HG03342 (cell line): ENCODE results near the gene AGR3.

Source experiments
- ATAC-seq: cut with Tn5 transposase; IDR thresholded peaks from one replicate; pipeline ENCODE4 v1.9.1; 2021; ENCODE audit warnings: mild to moderate bottlenecking, moderate library complexity; ENCODE audit not compliant: unreplicated experiment

AGR3 gene

GRCh38 chr7:16881844-16882243 is at the start of gene AGR3:
AGR3 (minus strand) TSS chr7:16881983; CDS start chr7:16878618, 3,365 bp downstream.
- ATAC-seq = no peak

- no peak for ATAC-seq
Measured at GRCh38 chr7:16930946-16931345, 49.2 kb upstream of the AGR3 start.

GRCh38 chr7:16929146-16929762 is 47.5 kb upstream of the AGR3 start:
- peak; percentile 90 for ATAC-seq

DNA sequence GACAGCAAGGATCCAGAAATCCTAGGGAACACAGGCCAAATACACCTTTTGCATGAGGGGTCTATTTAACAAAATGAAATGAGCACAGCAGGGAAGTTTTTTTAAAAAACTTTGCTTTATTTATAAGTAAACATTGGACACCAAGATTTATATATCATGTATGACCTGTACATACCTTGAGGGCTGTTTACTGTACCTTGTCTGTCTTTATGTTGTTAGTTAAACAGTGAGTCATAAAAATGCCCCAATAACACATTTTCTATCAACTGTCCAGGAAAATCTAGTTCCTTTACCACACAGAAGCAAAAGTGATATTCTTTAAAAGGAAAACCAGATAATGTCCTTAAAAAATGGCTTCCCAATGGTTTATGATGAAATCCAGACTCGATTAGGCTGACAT is 45.1 kb upstream of the AGR3 start:
- no peak for ATAC-seq

- ATAC-seq = peak; percentile 48
Measured at GRCh38 chr7:16926283-16926682, 44.5 kb upstream of the AGR3 start.

DNA sequence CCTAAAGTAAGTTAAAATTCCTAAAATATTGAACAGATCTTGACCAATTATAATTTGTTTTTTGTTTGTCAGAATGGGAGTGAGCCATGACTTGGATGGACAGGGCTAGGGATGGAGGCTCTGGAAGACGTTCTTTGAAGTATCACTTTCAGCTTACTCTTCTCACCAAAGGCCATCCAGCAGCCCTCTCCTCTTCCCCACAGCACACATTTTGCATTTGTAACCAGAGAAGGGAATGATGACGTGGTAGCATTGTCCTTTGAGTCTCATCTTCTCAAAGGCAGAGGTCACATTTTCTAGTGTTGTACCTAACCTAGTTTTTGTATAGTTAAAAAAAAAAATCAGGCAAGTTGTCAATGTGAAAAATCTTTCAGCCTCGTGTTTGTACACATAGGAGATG is 43.8 kb upstream of the AGR3 start:
- no peak for ATAC-seq

DNA sequence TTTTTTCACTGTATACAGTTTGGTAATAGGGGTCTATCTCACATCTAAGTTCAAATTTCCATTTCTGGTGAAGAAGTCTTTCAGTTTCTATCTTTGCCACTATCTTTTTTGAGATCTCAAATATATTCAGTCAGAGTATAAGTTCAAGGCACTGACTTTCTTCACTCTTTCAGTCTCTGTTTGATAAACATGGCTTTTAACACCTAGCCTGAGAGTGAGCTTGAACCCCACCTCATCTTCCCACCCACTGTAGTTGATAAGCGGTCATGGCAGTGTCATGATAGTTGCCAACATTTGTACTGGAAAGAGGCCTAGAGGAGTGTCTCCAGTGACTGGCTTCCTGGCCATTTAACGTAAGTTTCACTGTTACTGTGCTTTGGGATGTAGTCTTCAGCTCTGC is 41.2 kb upstream of the AGR3 start:
- ATAC-seq = no peak

DNA sequence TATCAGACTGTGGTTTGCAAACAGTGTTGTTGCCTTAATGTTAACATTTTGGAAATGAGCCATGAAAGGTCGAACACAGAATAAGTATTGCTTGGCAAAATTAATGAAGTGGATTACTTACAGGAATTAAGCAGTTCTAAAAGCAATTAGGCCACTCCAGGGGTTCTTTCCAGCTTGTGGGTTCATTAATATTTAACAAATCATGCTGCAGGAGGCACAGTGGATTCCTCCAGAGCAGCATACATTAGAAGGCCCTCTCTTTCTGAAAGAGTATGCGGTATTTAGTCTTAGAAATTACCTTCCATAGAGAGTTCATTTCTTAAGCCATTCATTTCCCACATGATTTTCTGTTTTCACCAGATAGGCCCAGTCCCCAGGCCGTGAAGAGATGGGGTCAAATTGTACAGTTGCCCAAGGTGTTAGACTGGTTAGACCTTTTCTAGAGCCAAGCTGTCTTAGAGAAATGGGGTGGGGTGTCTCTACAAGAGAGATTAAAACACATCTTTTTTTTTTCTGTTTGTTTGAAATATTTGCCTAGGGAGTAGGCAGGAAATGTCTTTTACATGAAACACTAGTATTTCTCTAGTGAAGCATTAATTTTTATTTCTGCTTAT is 40.0 kb upstream of the AGR3 start:
- no peak for ATAC-seq

DNA sequence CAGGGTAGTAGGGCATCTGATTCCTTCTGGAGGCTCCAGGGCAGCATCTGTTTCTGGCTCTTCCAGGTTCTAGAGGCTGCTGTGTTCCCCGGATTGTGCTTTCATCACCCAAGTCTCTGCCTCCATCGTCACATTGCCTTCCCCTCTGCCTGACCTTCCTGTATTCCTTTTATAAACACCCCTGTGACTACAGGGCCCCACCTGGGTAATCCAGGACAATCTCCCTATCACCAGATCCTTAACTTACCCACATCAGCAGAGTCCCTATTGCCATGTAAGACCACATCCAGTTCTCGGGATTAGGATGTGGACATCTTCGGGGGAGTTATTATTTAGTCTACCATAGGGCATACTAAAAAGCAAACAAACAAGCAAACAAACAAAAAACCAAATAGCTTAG is 39.4 kb upstream of the AGR3 start:
- no peak for ATAC-seq

DNA sequence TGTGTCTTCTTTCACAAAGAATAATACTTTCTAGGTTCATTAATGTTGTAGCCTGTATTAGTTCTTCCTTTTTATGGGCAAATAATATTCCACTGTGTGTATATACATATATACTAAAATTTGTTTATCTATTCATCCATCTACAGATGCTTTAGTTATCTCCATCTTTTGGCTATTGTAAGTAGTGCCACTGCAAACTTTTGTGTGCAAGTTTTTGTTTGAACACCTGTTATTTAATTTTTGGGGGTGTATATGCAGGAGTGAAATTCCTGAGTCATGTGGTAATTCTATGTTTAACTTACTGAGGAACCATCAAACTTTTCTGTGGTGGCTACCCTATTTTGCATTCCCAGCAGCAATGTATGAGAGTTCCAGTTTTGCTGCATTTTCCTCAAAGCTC is 37.7 kb upstream of the AGR3 start:
- no peak for ATAC-seq

DNA sequence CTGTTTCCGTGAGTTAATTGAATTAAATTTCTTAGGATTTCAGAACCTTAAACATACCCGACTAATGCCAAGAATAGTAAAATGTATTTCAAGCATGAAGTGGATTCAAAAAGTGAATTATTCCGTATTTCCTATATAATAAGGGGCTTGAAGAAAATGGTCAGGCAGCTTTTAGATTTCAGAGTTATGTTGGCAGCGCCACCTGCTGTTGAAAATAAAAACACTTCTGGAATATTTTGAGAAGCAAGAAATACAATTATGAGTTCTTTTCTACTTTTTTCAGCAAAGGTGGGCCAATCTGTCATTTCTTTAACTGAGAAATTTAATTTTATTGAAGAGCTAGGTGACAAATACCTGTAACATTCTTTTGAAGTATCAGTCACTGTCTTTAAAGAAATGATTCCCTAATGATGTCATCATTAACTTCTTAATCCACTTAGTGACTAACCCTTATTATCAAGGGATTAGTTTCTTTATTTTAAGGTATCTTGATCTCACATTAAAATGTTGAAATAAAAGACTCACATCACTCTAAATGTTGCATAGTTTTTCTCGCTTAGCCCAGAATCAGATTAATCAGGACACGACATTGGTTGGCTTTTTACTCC is 36.6 kb upstream of the AGR3 start:
- ATAC-seq = no peak

- ATAC-seq = no peak
Measured at GRCh38 chr7:16916738-16917137, 35.0 kb upstream of the AGR3 start.

DNA sequence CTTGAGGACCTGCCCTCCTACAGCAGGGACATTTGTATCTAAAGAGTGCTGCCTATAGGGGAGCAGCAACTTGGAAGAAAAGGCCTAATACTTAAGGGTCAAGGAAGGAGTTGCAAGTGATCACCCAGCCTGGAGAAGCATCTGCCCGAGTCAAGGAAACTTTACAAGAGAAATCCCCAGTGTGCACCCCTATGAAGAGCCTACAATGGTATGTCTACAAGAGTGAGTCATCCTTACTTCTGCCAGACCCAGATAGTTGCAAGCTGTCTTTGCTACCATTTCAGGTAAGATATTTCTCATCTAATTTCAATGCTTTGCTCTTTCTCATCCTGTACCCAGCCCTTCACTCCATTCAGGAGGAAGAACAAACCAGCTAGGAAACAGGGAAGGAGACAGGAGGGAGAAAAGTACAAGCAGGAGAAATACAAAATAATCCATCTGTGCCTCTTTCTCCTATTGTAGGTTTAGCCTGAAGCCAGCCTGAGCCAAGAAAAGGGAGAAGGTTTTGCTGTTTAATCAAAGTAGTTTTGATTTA is 34.4 kb upstream of the AGR3 start:
- no peak for ATAC-seq

- no peak for ATAC-seq
Measured at GRCh38 chr7:16915405-16915804, 33.6 kb upstream of the AGR3 start.

DNA sequence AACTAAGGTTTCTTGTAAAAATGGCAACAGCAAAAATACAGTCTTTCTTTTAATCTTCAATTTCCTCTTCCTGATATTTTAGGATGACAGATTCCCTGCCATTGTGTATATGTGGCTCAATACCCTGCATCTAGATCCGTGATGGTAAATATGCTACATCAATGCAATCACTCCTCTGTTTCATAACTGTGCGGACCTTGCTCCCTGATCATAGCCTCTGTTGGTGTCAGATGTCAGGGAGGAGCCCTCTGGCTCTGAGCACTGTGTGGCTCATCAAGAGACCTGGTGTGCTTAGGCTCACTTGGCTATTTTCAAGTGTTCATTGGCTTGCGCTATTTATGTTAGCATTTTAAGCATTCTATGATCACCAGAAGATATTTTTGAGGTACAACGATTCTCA is 33.0 kb upstream of the AGR3 start:
- ATAC-seq = no peak

- no peak for ATAC-seq
Measured at GRCh38 chr7:16913643-16914042, 31.9 kb upstream of the AGR3 start.

- ATAC-seq = no peak
Measured at GRCh38 chr7:16912540-16912939, 30.8 kb upstream of the AGR3 start.

GRCh38 chr7:16908561-16908960 is 26.8 kb upstream of the AGR3 start:
- no peak for ATAC-seq

DNA sequence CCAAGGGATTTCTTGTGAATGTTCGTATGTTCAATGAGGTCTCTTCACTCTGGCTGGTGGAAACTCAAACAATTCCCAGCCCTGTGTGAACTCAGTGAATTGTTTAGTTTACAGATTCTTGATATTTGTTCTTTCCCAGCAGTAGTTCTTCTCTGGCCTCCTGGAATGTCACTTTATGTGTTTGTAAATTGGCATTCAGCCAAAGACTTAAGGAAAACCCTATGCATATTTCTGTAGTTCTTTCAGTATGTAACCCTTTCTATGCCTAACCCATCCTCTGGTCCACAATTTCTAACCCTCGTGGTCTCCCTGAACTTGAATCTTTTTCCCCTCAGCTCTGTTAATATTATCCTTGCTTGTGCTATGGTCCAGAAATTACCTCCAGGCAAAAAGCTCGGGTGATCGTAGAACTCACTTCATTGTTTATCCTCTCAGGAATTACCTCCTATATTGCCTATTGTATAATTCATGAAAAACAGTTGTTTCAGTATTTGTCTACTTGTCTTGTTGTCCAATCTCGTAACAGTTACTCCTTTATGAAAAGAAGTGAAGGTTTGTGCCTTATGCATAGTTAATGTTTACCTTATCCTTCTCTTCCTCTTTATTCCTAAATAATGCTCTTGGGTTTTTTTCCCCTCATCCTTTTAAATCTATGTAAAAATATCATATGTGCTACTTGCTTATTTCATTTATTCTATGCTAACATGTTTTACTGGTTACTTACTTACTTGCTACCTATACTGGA is 23.7 kb upstream of the AGR3 start:
- no peak for ATAC-seq

DNA sequence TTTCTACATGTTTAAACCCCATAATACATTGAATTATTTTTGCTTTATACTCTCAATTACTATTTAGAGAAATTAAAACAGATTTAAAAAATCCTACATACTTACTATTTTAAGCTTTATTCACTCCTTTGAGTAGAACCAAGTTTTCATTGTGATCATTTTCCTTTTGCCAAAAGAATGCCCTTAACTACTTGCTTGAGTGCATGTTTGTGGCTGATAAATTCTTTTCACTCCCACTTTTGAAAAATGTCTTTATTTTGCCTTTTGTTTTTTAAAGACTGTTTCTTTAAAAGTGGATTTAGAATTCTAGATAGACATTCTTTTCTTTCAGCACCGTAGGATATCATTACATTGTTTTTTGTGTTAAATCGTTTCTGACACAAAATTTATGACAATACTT is 22.3 kb upstream of the AGR3 start:
- no peak for ATAC-seq

GRCh38 chr7:16900209-16900768 is 18.5 kb upstream of the AGR3 start:
- no peak for ATAC-seq
